PC-9 (cell line): ENCODE measurements around the gene MAN1A2.

Source experiments
- CTCF ChIP-seq: fragments of 200-600 bp; sonication (generic); conservative IDR thresholded peaks from 2 replicates; pipeline ENCODE4 v1.6.1; 2017; ENCODE audit warnings: mixed run types, antibody characterized with exemption, mild to moderate bottlenecking, moderate library complexity
- EZH2 ChIP-seq: fragments of 200-600 bp; sonication (generic); IDR thresholded peaks from 2 replicates; pipeline ENCODE4 v1.8.0; 2017; ENCODE audit warnings: antibody characterized with exemption, low read depth

- TF ChIP-seq EZH2 (no peak), CTCF (no peak)
Observed at GRCh38 chr1:117531222-117531621, 164.0 kb downstream of the MAN1A2 start.
